DMS53 treated with DMSO at 0.1 percent for 48 hours (cell line): ENCODE data around the gene TNIP2.
A peak's percentile ranks its signal among the peaks of the same experiment; 100 is the strongest.
"Not testable (repeated sequence)": the region's sequence is repeated elsewhere in the genome, so short reads cannot be mapped to it uniquely, and the experiment has no call there.

Experiments
- DNase-seq: peaks from one replicate; lab custom pipeline; 2025; ENCODE audit not compliant: unreplicated experiment; lab: John Stamatoyannopoulos, UW

The TNIP2 gene

DNA sequence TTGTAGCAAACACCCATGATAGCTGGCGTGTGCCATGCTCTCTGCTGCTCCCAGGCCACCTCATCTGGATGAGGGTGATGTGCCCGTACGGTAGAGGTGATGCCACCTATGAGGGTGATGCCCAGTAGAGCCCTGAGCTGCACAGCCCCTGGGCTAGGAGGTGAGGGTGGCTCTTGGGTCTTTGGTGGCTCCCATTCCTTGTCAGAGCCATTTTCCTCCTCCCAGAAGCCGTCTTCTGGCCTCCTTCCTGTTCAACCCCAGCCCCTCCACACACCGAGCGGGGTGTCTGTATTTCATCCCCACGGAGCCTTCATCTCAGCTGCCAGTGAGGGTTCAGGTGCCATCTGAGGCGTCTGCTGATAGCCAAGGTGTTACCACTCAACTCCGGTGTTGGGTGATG is 12.0 kb upstream of the TNIP2 start:
- no peak for DNase-seq

DNA sequence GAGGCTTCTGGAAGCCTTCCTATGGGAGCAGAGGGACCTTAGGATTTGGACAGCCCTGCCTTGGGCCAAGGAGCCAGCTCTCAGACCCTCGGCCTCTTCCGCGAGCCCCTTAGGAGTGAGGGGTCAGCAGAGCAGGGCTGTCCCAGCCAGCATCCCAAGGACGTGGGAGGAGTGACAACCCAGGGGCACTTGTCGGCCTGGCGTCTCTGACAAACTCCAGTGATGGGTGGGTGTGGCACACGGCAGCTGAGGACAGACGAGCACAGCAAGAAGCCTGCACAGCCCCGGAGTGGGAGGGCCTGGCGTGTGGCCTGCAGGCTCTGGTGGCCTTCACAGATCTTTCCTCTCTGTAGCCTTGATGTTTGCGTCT is 11.6 kb upstream of the TNIP2 start:
- no peak for DNase-seq

DNA sequence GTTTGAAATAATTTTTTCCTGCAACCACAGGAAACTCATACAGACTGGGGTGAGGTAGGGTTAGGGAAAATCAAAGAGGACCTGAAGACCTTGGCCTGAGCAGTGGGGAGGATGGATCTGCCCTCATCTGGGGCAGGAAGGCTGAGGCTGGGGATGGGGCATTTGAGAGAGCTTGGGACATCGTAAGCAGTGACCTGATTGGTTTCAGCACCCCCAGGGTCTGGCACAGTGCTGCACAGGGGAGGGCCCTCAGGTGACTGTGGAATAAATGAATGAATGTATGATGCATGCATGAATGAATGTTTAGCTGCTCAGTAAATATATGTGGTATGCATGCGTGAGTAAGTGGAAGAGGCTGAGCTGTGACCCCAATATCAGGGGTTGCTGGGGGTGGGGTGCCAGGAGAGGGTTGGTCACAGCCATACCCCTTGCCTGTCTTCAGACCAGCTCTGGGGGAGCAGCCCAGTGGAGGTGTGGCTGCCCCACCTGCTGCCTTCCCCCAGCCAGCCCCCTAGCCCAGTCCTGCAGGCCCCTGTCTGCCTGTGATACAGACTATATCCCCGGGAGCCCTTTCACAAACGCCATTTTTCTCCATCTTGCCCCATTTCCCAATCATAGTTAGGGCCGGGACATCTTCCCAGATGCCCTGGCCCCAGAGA is 11.0 kb upstream of the TNIP2 start:
- DNase-seq = no peak

DNA sequence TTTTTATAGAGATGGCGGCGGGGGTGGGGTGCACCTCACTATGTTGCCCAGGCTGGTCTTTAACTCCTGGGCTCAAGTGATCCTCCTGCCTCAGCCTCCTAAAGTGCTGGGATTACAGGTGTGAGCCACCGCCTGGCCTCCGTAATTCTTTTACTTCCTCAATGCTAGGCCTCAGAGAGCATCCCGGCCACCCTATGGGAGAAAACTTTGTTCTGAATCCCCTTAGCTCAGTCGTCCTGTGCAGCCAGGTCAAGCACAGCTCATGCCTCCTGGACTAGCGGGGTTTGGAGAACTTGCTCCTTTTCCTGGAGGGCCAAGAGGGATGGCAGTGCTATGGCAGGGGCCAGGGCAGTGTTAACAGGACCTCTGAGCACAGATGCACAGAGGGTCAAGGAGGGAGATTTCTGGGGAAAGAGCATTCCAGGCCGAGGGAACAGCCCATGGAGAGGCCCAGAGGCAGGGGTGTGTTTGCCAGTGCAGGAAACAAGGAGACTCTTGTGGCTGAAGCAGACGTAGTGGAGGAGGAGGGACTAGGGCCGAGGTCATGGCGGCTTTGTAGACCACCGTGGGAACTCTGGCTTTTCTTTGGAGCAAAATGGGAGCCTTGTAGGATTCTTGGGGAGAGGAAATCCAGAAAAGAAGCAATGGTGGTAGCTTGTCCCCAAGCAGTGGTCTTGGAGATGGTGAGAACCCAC is 9.8 kb upstream of the TNIP2 start:
- DNase-seq = no peak

DNA sequence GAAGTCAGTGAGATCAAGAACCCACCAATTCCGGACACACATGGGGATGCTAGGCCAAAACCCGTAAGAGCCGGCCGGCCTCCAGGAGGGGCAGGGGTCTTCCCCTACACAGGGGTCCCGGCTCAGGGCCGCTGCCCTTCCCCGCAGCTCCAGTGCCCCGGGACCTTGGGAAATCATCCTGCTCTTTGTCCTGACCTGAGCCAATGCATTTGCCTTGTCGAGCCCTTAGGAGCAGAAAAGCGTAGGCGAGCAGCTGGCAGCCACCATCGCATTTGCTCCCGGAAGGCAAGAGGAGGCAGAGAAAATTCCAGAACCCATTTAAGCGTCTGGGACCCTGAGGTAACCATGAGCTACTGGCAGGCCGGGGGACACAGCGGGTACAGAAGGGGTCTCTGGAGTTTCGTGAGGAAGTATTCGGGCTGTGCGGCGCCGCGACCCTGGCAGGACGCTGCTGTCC is 7.4 kb upstream of the TNIP2 start:
- no peak for DNase-seq

DNA sequence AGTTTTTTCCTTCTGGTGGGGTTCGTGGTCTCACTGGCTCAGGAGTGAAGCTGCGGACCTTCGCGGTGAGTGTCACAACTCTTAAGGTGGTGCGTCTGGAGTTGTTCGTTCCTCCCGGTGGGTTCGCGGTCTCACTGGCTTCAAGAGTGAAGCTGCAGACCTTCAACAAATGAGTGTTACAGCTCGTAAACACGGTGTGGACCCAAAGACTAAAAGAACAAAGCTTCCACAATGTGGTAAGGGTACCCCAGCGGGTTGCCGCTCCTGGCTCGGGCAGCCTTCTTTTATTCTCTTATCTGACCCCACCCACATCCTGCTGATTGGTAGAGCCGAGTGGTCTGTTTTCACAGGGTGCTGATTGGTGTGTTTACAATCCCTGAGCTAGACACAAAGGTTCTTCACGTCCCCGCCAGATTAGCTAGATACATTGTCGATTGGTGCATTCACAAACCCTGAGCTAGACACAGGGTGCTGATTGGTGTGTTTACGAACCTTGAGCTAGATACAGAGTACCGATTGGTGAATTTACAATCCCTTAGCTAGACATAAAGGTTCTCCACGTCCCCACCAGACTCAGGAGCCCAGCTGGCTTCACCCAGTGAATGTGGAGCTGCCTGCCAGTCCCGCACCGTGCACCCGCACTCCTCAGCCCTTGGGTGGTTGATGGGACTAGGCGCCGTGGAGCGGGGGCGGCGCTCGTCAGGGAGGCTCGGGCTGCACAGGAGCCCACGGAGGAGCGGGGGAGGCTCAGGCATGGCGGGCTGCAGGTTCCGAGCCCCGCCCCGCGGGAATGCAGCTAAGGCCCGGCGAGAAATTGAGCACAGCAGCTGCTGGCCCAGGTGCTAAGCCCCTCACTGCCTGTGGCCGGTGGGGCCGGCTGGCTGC is 6.6 kb upstream of the TNIP2 start:
- DNase-seq = not testable (repeated sequence)

DNA sequence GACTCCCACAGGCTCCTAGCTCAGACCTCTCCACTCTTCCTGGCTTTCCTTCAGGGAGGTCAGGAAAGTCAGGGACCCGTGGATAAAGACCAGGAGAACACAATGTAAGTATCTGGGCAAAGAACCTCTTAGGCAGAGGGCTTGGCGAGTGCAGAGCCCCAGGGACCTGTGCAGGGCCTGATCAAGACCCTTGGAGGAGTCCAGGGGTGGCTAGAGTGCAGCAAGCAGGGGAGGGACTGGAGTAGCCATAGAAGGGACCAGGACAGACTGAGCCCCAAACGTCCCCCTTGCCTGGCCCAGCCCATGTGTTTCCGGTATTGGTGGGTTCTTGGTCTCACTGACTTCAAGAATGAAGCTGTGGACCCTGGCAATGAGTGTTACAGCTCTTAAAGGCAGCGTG is 5.9 kb upstream of the TNIP2 start:
- DNase-seq = no peak

DNA sequence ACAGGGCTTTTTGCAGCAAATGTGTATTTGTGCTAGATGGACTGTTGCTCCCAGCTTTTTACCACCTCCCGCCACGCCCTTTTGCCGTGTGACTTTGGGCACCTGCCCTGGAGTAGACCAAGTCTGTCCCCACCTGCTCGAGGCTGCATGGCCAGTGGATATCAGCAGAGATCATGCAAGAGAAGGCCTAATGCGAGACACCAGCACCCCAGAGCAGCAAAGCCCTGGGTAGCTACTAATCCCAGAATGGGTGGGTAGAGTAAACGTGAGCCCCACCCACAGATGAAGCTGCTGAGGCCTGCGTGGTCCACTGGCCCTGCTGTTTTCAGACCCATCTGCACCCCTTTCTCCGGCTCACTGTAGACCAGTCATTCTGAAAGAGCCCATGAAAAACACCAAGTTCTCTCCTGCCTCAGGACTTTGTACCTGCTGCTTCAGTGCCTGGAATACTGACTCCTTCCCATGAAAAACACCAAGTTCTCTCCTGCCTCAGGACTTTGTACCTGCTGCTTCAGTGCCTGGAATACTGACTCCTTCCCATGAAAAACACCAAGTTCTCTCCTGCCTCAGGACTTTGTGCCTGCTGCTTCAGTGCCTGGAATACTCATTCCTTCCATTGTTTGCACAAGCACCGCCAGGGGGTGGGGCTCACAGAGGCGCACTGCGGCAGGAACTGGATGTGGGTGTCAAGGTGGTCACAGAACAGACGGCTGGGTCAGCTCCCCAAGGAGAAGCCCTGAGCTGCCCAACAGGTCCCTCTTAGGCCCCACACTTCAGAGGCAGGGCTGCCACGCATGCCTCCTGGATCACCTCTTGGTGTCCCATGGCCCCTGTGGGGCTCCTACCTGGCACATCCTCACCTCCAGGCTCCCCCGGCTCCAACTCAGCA is 5.1 kb upstream of the TNIP2 start:
- peak; percentile 14 for DNase-seq

DNA sequence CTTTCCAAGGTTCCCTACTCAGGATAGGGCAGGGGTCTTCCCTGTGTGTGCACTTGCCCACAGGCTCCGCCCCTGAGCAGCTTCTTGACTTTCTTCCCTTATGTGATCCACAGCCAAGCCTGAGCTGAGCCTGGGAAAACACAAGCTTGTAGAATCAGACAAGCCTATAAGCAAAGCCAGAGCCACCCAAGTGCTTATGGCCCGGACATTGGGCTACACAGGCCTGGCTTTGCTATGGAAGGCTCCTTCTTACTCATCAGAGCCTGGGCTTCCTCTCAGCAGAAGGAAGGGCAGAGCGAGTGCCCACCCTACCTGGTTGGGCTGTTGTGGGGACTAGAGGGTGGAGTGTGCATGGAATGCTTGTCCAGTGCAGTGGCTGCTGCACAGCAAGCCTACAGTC is 1.3 kb upstream of the TNIP2 start:
- no peak for DNase-seq

DNA sequence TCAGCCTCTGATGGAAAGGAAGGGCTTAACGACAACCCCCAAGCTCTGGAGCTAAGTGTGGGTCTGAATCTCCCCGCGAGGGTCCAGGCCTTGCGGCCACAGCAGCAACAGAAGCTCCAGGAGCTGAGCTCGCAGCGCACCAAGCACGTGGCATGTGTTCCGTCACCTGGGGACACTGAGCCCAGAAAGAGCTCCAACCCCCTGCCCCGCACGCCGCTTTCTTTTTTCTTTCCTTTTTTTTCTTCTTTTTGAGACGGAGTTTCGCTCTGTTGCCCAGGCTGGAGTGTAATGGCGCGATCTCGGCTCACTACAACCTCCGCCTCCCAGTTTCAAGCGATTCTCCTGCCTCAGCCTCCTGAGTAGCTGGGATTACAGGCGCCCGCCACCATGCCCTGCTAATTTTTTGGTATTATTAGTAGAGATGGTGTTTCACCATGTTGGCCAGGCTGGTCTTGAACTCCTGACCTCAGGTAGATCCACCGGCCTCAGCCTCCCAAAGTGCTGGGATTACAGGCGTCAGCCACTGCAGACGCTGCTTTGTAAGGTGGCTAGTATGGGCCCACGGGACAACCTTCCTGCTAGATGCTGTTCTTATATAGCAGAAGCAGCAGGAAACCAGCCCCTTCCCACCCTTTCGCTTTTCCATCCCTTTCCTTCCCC is 685 bp upstream of the TNIP2 start:
- DNase-seq = no peak

DNA sequence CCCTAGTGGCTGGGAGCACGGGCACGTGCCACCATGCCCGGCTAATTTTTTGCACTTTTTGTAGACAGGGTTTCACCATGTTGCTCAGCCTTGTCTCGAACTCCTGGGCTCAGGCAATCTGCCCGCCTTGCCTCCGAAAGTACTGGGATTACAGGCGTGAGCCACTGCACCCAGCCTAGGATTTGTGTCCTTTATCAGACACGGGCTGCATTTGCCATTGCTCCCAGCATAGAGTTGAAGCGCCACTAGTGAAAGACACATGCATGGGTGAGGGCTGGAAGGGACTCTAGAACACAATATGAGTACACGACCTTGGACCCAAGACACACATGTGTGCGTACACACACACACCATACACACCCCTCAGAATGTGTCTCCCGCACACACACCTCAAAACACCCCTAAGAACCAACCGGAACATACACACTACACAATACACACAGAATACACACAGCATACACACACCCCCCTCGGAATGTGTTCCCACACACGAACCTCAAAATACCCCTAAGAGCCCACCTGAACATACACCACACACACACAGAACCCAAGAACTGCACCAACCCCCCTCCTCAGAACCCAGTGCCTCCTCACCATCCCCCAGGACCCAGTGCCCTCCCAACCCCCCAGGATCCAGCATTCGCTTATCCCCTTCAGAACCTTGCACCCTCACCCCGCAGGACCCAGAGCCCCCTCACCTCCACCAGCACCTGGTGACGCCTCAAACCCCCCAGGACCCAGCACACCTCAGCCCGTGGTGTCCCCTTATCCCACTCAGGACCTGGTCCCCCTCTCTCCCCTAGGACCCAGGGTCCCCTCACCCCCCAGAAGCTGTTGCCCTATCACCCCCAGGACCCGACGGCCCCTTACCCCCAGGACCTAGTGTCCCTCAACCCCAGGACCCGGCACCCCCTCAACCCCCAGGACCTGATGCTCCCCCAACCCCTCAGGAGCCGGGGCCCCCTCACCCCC is 1.0 kb downstream of the TNIP2 start:
- DNase-seq = no peak

DNA sequence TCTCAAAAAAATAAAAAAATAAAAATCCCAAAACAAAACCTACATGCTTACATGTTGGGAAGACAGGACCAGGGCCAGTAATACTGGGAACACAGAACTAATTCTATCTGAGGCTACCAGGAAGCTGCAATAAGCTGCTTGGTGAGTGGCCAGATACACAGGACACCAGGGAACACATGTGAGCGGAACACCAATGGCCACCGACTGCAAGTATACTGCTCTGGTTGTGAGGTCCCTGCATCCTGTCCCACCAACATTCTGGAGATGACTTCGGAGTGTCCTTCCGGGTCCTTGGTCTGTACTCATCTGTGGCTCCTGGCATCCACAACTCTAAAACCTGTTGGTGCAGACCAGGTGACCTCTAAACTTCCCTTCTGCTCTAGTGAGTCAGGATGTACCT is 2.7 kb downstream of the TNIP2 start:
- no peak for DNase-seq

DNA sequence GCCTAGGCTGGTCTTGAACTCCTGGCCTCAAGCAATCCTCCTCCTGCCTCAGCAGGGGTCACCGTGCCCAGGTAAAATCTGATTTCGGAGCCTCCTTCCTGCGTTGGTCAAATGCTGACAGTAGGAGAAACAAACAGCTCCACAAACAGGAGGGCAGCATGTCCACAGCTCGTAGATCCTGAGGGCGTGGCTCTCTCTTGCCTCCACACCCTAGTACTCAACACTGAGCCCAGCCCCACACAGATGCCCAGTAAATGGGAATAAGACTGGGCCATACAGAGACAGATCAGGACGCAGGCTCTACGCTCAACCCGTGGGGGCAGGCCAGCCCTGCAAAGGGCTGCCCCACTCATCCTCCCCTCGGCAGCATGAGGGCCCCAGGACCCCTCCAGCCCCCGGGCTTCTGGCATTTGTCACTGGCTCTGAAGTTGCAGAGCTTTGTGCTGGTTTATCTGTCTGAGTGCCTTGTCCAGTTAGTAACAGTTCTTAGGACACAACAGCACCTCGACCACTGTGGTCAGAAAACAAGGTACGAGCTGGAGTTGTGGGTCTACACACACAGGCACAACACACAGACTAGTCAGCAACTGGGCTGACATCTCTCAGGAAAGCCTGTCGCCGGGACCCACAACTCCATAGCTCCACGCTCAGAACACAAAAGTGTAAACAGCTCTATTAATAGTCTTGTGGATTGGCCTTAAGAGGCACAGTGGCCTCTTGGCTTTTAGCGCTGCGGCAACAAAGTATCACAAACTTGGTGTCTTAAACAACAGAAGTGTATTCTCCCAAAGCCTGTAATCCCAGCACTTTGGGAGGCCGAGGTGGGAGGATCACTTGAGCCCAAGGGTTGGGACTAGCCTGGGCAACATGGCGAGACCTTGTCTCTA is 5.2 kb downstream of the TNIP2 start:
- DNase-seq = no peak

DNA sequence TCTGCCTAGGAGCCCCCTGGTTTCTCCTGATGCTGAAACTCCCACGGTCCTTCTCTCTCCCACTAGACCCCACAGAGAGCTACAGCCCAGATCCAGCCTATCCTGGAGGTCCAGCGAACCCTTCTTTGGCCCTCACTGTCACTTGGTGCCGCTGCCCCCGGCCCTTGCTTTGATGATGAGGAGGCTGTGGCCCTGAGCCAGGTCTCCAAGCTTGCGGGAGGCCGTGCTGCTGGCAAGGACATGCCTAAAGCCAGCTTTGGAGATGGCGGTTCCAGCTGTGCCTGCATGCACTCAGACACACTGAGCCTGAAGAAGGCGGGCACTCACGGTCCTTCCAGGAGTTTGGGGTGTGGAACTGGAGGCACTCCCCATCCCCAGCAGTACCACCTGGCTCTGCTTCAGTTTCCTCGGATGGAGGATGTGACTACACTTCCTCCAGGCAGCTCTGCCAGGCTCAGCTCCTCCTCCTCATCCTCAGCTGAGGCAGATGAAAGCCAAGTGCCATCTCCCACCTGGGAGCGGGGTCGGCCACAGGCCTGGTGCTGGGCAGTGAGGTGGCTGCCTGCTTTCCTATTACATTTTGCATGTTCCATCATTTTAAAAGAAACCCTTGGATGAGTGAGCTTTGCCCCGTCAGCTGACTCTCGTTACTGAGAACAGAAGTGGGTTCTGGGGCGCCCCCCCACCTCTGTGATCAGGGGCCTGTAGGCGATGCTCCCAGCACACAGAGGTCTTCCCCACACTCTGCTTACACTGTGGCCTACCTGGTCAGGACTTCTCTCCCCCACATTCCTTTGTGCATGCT is 9.0 kb downstream of the TNIP2 start:
- no peak for DNase-seq

DNA sequence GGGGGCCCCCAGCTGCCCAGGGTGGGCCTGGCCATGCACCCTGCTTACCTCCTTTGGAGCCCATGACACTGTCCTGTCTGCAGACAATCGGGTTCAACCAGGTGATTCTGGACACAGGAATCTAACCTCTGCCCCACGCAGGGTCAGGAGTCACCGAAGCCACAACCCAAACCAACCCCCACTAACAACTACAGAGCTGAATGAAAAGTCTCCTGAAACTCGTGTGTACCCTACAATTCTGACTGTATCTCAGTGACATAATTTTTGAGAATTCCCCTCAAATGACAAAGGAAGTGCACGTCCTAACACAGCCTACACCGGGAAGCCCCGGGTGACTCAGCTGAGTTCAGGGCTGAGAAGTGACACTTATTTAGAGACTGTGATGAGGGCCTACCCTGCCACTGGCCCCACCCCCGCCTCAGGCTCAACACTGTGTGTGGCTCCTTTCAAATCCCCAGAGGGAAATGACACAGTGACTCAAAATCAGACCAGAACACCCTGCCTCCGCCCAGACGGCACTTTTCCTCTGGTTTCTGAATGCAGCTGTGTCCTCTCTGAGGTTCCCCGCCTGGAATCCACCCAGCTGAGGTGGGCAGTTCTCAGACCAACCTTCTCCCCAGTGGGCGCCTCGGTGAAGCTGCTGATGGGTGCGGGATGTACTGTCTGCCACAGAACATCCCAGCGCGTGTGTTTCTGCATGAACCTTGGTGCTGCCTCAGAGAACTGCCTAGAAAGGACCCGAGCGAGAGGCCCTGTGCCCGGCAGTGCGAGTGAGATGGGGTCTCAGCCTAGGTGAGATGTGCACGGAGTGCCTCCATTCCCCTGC is 9.9 kb downstream of the TNIP2 start:
- peak; percentile 33 for DNase-seq

DNA sequence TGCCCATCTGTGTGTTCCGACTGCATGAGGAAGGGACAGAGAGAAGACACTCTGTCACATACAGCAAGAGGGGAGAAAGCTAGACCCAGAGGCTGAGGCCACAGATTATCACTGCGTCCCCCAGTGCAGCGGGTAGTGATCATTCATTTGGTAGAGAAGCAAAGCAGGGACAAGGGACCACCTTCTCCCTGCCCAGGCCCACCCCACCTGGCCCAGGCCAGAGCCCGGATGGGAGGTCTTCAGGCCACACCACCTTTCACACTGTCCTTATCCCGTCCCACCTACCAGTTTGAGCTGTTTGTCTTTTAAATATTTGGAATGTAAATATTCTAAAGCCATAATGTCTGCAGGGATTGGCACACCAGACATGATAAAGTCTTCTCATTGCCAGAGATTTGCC is 10.6 kb downstream of the TNIP2 start:
- DNase-seq = no peak
